ENCODE measurements around the gene IRGC. TPM values are rescaled to one million over a fixed set of nuclear protein-coding genes. Genes with fewer than 3 reads are reported as not detected.
A peak's percentile ranks its signal among the peaks of the same experiment; 100 is the strongest.

The IRGC gene
- total and polyA plus RNA-seq, 9 of the 15 experiments (the other 6 are each of a cell fraction or from before 2014, with no cell fraction given): not detected

GRCh38 chr19:43667876-43668405 is 47.9 kb upstream of the IRGC start (continued):
- TF ChIP-seq E2F8 (IDR thresholded peaks at IDR 0.05; ENCODE audit: low read depth, partially characterized antibody) (peak; percentile 97), ZNF511 (CRISPR knock-in tag; IDR thresholded peaks at IDR 0.05) (peak; percentile 46), MED1 (CRISPR knock-in tag; IDR thresholded peaks at IDR 0.05; ENCODE audit: borderline replicate concordance) (no peak), SMARCC2 (IDR thresholded peaks at IDR 0.05; ENCODE audit: low read depth) (no peak), TFAM (CRISPR knock-in tag; conservative IDR thresholded peaks at IDR 0.05) (no peak), HNRNPL (IDR thresholded peaks at IDR 0.05; ENCODE audit: low read depth, low read length) (no peak), ZNF717 (CRISPR knock-in tag; IDR thresholded peaks at IDR 0.05) (no peak), ZBTB11 (CRISPR knock-in tag; IDR thresholded peaks at IDR 0.05) (0 out of 6 replicates have a peak, but pooled peaks of 1 of the 3 experiments have one; percentile 20), ZNF785 (CRISPR knock-in tag; IDR thresholded peaks at IDR 0.05) (no peak), NR3C1 (CRISPR knock-in tag; IDR thresholded peaks at IDR 0.05) (no peak), LCOR (CRISPR knock-in tag; IDR thresholded peaks at IDR 0.05) (0 out of 2 replicates have a peak, but pooled peaks have one; percentile 43), DEAF1 (CRISPR knock-in tag; IDR thresholded peaks at IDR 0.05) (no peak), ZBED1 (IDR thresholded peaks at IDR 0.05) (no peak), FOXJ3 (CRISPR knock-in tag; IDR thresholded peaks at IDR 0.05) (no peak), MYBL2 (IDR thresholded peaks at IDR 0.05; ENCODE audit: low read depth) (no peak), MYBL2 (CRISPR knock-in tag; IDR thresholded peaks at IDR 0.05; ENCODE audit: borderline replicate concordance) (no peak), ZNF121 (CRISPR knock-in tag; conservative IDR thresholded peaks at IDR 0.05) (no peak), ZNF263 (CRISPR knock-in tag; IDR thresholded peaks at IDR 0.05; ENCODE audit: borderline replicate concordance) (peak; percentile 44; the same call in 1 of the 2 replicates), YBX1 (IDR thresholded peaks at IDR 0.05) (no peak), ZFP30 (CRISPR knock-in tag; IDR thresholded peaks at IDR 0.05; ENCODE audit: borderline replicate concordance) (no peak), GATA2 (CRISPR knock-in tag; IDR thresholded peaks at IDR 0.05) (no peak)

Measured in K562 (cell line).